ENCODE measurements around the gene FAM3D.

Gene FAM3D

DNA sequence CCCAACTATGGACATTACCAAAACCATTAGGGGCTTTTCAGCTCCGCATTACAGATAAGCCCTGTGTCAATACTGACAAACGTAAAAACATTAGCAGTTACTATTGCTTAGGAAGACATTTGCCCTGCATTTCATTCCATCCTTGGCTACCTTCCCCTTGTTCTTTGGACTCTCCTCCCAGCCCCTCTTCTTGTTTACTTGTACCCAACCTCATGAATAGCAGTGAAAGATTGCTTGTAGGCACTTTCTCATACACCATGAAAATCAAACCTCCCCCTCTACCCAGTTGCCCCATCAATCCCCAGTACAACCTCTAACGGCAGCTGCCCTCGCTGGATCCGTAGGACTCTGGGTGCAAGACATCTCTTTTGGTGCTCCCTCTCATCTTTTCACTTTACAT is 72.5 kb downstream of the FAM3D start:
- no peak for DNase-seq (ENCODE audit: low spot score)

DNA sequence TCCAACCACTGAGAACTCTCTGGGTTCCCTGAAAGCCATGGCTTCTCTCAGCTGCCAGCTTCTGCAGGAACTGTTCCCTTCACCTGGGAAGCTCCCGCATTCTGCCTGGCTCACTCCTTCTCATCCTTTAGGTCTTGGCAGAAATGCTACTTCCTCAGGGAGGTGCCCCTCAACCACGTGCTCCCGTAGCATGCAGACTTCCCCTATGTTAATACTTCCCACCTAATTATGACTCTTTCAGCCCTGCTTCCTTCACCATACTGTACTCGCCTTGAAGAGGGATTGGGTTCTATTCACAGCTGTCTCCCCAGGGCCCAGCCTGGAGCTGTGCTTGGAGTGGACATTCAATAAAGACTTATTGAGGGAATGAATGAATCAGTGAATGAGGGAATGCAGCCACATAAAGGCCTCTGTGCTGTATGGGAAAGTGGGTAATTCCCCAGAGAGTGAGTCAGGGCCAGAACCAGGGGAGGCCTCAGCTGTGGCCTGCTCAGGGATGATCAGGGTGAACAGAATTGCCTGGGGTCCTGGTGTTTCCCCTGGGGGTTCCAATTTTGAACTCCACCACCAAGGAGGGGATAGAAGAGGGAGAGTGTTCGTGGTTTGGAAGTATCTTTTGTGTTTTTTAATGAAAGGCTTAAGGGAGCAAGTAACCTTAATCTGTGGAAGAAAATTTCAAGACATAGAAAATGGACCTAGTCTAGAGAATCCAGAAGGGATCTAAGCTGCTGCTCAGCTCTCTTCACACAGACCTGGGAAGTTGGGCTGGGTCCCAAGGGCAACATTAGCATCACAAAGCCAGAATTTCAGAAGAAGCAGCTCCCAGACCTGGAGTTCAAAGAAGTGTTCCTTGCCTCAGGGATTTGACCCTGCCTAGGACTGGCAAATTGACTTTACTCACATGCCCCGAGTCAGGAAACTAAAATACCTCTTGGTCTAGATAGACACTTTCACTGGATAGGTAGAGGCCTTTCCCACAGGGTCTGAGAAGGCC is 74.8 kb downstream of the FAM3D start:
- no peak for DNase-seq (ENCODE audit: low spot score)

DNA sequence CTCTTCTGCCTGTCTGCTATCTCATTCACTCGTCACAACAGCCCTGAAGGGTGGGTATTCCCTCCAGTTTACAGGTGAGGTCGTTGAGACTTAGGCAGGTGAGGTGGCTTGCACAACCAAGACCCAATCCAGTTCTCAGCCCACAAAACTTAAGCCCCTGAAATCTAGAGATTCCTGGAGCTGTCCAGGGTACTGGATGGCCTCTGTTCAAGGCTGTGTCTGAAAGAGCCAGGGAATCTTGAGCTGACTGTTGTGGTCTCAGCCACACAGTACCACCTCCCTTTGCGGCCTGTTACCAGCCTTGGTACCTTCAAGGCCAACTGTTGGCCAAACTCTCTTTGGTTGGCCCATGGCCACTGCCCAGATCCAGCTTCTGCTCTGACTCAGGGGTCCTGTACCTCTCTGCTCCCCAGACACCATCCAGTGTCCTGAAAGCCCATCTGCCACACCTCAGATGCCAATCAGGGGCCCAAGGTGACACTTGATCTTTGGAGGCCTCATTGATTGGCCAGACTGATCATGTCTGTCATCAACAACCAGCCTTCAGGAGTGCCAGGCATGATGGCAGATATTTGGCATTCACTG is 78.5 kb downstream of the FAM3D start:
- DNase-seq (ENCODE audit: low spot score) = no peak

DNA sequence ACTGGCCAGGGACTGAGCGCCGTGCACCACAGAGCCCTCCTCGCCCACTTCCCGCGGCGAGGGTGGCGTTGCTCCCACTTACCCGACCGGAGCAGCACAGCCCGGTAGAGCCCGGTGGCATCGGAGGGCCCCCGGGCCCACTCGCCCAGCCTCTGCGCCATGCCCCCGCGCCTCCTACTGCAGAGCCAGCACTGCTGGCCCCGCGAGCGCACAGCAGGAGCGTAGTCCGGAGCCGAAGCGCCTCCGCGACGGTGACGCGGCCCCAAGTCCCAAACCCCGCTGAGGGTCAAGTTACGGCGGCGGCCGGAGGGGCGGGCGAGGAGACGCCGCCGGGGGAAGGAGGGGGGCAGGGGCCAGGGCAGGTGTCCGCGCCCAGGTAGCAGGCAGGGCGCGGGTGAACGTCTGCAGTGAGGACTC is 79.8 kb downstream of the FAM3D start:
- no peak for DNase-seq (ENCODE audit: low spot score)

DNA sequence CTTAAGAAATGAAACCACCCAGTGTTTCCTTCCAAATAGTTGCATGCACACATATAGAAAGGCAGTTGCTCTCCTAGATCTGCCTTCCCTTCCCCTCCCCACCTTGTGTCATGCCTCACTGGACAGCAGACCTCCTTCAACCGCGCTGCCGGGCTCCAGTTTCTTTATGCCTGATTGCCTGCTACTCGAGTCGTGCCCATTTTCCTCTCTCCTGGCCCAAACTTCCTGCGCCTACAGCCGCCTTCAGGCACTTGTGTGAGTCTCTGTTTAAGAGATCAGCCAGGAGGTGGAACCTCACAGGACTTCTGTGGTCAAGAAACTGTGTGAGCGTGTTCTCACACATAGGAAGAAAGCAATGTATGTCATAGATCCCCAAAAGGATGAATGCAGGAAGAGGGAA is 80.6 kb downstream of the FAM3D start:
- peak; percentile 26 for DNase-seq (ENCODE audit: low spot score)

DNA sequence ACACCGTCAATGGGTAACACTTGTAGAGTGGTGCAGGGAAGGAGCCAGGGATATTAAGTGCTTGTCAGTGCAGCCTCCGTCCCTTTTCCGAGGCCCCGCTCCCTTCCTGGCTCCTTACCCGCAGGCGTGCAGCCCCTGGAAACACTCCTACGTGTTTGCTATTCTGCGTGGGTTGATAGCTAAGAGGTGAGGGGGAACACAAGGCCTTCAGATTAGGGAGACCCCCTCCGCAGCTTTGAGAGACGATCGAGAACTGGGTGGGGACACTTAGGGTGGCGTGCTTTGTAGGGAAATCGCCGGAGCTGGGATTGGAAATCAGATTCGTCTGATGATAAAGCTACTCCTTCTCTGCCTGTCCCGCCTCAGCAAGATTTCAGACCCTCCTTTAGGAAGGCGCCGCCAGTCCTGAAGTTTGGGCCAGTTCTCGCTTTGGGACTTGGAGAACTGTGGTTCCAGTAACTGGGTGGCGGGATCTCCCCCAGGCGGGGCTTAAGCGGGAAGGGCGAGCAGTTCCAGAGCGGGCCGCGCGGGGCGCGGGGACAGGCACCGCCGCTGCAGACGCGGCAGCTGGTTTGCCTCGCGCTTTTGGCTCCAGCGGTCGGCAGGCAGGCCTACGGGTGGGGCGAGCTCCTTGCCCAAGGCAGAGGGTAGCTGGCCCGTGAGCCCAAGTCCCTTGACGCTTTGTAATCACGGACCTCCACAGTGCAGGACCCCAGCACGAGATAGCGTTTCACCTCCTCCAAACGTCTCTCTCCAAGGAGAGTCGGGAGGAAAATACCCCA is 81.4 kb downstream of the FAM3D start:
- peak; percentile 70 for DNase-seq (ENCODE audit: low spot score)

DNA sequence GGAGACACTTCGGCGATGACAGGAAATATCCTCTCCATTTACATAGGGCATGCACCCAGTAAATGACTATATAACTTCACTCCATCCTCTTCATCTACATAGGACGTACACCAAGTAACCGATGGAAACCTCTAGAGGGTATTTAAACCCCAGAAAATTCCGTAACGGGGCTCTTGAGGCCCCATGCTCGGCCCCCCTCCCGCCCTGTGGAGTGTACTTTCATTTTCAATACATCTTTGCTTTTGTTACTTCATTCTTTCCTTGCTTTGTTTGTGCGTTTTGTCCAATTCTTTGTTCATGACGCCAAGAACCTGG is 81.9 kb downstream of the FAM3D start:
- DNase-seq (ENCODE audit: low spot score) = no peak

Data from SK-N-DZ (cell line).